Caco-2 (cell line): ENCODE data around the gene PLEKHG4B. TPM values are rescaled to one million over a fixed set of nuclear protein-coding genes. Genes with fewer than 3 reads are reported as not detected.

Experiments used
- BruUV-seq: library from RNA; stranded (reverse); fragments of 400-500 nt; replicated peaks from 2 replicates; lab custom pipeline; 2021; lab: Mats Ljungman, UMichigan
- CTCF ChIA-PET: fragments of 300-600 bp; sonication (Branson Sonifier 250); formaldehyde crosslinking; loops from one replicate; lab custom pipeline; 2022; ENCODE audit warnings: antibody characterized with exemption; lab: Charles Lee
- POLR2A ChIA-PET: fragments of 300-600 bp; sonication (Branson Sonifier 250); formaldehyde crosslinking; loops from one replicate; lab custom pipeline; 2022; ENCODE audit warnings: antibody characterized with exemption; lab: Charles Lee
- DNase-seq, 2 experiments: peaks; one replicate each; pipeline versions ENCODE4 v3.0.0 to v3.0.0-alpha.2; 2020 to 2022
- H3K27me3 ChIP-seq: replicated peaks from 2 replicates; pipeline ENCODE4 v1.6.0; 2011; ENCODE audit warnings: low read length; ENCODE audit not compliant: control insufficient read depth, insufficient read depth
- H3K36me3 ChIP-seq: 2 replicates; pipeline ENCODE4 v1.5.1; 2011; ENCODE audit warnings: low read length; ENCODE audit not compliant: control insufficient read depth, insufficient read depth
- H3K4me1 ChIP-seq: fragments of 250-450 bp; sonication (Bioruptor Pico); 2 replicates; pipeline ENCODE4 v1.5.1; 2020; ENCODE audit warnings: mild to moderate bottlenecking
- H3K4me3 ChIP-seq: 2 replicates; pipeline ENCODE4 v1.5.1; 2011; ENCODE audit warnings: low read depth, mild to moderate bottlenecking, control low read depth, low read length
- H3K9me3 ChIP-seq: fragments of 250-450 bp; sonication (Bioruptor Pico); 2 replicates; pipeline ENCODE4 v1.5.1; 2020; ENCODE audit warnings: mild to moderate bottlenecking, moderate library complexity
- H3K27ac Mint-ChIP-seq: one replicate; pipeline ENCODE4 v1.8.0; 2022; ENCODE audit warnings: mixed read lengths; ENCODE audit not compliant: unreplicated experiment
- H3K27me3 Mint-ChIP-seq: one replicate; pipeline ENCODE4 v1.8.0; 2022; ENCODE audit warnings: mixed read lengths; ENCODE audit not compliant: insufficient read depth, unreplicated experiment
- H3K36me3 Mint-ChIP-seq: one replicate; pipeline ENCODE4 v1.8.0; 2022; ENCODE audit warnings: mild to moderate bottlenecking, mixed read lengths; ENCODE audit not compliant: insufficient read depth, unreplicated experiment
- H3K4me1 Mint-ChIP-seq: one replicate; pipeline ENCODE4 v1.8.0; 2022; ENCODE audit warnings: low read depth, mixed read lengths; ENCODE audit not compliant: unreplicated experiment
- H3K4me3 Mint-ChIP-seq: one replicate; pipeline ENCODE4 v1.8.0; 2022; ENCODE audit warnings: mild to moderate bottlenecking, moderate library complexity, mixed read lengths; ENCODE audit not compliant: unreplicated experiment
- H3K9me3 Mint-ChIP-seq: one replicate; pipeline ENCODE4 v1.8.0; 2022; ENCODE audit warnings: mixed read lengths; ENCODE audit not compliant: unreplicated experiment
- CTCF ChIP-seq, 2 experiments: fragments of 200-600 bp in 1 of 2; IDR thresholded peaks; 1 replicate in 1 of 2; 2 replicates in 1 of 2; pipeline versions ENCODE4 v1.5.1 to v1.8.0; 2011 to 2022; ENCODE audit warnings: antibody characterized with exemption in 1 of 2, control low read depth in 1 of 2, inconsistent platforms in 1 of 2, low read depth in 1 of 2, low read length in 1 of 2, mild to moderate bottlenecking in 1 of 2, moderate library complexity in 1 of 2; ENCODE audit not compliant: insufficient read depth in 1 of 2, severe bottlenecking in 1 of 2, unreplicated experiment in 1 of 2
- intact Hi-C: fragments of 100-400 bp; cut with micrococcal nuclease; formaldehyde crosslinking; loops from one replicate; pipeline ENCODE4 v1.10.0; 2022; ENCODE audit not compliant: unreplicated experiment
- total RNA-seq: library from RNA; stranded (reverse); gene quantifications from 2 replicates; pipeline ENCODE4 v1.2.3, GENCODE V29; 2022

The PLEKHG4B gene
- total RNA-seq, 1 experiment from 2014 or later = 15.0 TPM

GRCh38 chr5:176296-176823 lies 84.4 kb downstream of the PLEKHG4B start:
- intact Hi-C loops = no loop called here
- H3K27ac Mint-ChIP-seq = no peak overlapping the region
- H3K4me3 Mint-ChIP-seq = no peak overlapping the region
- no peaks in the 10 kb centered on the region for H3K27me3 ChIP-seq
- ChIA-PET CTCF (interaction anchor here (0.7 kb wide), 1 partner anchor 24 kb away, joined by 4 read pairs; no protein-coding TSS in a partner anchor), POLR2A (no interaction called here)
- no peaks in the 10 kb centered on the region for H3K36me3 ChIP-seq
- peaks cover 12% of the 10 kb centered on the region for H3K4me1 Mint-ChIP-seq
- no peak for TF ChIP-seq CTCF (IDR thresholded peaks at IDR 0.05; ENCODE audit: insufficient read depth in 1 of 2, low read depth in 1 of 2, low read length in 1 of 2, severe bottlenecking in 1 of 2, unreplicated experiment in 1 of 2)
- DNase-seq = peak in 1 of 2 experiments; percentile 34
- no TSS peak for BruUV-seq
- H3K27me3 Mint-ChIP-seq = peaks cover 4% of the 10 kb centered on the region
- no peak overlapping the region for H3K4me3 ChIP-seq
- no peaks in the 10 kb centered on the region for H3K9me3 ChIP-seq
- H3K9me3 Mint-ChIP-seq = no peaks in the 10 kb centered on the region
- peaks cover 6% of the 10 kb centered on the region; the same call in 1 of the 2 replicates for H3K4me1 ChIP-seq
- peaks cover 6% of the 10 kb centered on the region for H3K36me3 Mint-ChIP-seq

- no peaks in the 10 kb centered on the region for H3K9me3 Mint-ChIP-seq
- Histone ChIP-seq H3K36me3 (no peaks in the 10 kb centered on the region), H3K27me3 (no peaks in the 10 kb centered on the region), H3K4me3 (no peak overlapping the region), H3K9me3 (no peaks in the 10 kb centered on the region), H3K4me1 (peaks cover 6% of the 10 kb centered on the region; the same call in 1 of the 2 replicates)
- H3K4me3 Mint-ChIP-seq = no peak overlapping the region
- ChIA-PET CTCF (no interaction called here), POLR2A (no interaction called here)
- TF ChIP-seq CTCF (IDR thresholded peaks at IDR 0.05; ENCODE audit: insufficient read depth in 1 of 2, low read depth in 1 of 2, low read length in 1 of 2, severe bottlenecking in 1 of 2, unreplicated experiment in 1 of 2) = no peak
- peaks cover 11% of the 10 kb centered on the region for H3K36me3 Mint-ChIP-seq
- peaks cover 12% of the 10 kb centered on the region for H3K4me1 Mint-ChIP-seq
- peaks cover 4% of the 10 kb centered on the region for H3K27me3 Mint-ChIP-seq
- no peak overlapping the region for H3K27ac Mint-ChIP-seq
- intact Hi-C loops = no loop called here
- DNase-seq = no peak
- BruUV-seq = no TSS peak
Observed at GRCh38 chr5:178110-178509, 86.1 kb downstream of the PLEKHG4B start.

GRCh38 chr5:179401-179800 lies 87.4 kb downstream of the PLEKHG4B start:
- Mint-ChIP-seq H3K27ac (no peak overlapping the region), H3K4me3 (no peak overlapping the region), H3K9me3 (no peaks in the 10 kb centered on the region), H3K36me3 (peaks cover 11% of the 10 kb centered on the region), H3K4me1 (peaks cover 12% of the 10 kb centered on the region), H3K27me3 (peaks cover 4% of the 10 kb centered on the region)
- no peaks in the 10 kb centered on the region for H3K9me3 ChIP-seq
- intact Hi-C loops = no loop called here
- no peaks in the 10 kb centered on the region for H3K27me3 ChIP-seq
- no peak for TF ChIP-seq CTCF (IDR thresholded peaks at IDR 0.05; ENCODE audit: insufficient read depth in 1 of 2, low read depth in 1 of 2, low read length in 1 of 2, severe bottlenecking in 1 of 2, unreplicated experiment in 1 of 2)
- H3K4me3 ChIP-seq = no peak overlapping the region
- H3K36me3 ChIP-seq = no peaks in the 10 kb centered on the region
- CTCF ChIA-PET = no interaction called here
- POLR2A ChIA-PET = no interaction called here
- DNase-seq = no peak
- BruUV-seq = no TSS peak
- peaks cover 6% of the 10 kb centered on the region; the same call in 1 of the 2 replicates for H3K4me1 ChIP-seq
